ENCODE data around the gene OR51B5.

OR51B5 gene

DNA sequence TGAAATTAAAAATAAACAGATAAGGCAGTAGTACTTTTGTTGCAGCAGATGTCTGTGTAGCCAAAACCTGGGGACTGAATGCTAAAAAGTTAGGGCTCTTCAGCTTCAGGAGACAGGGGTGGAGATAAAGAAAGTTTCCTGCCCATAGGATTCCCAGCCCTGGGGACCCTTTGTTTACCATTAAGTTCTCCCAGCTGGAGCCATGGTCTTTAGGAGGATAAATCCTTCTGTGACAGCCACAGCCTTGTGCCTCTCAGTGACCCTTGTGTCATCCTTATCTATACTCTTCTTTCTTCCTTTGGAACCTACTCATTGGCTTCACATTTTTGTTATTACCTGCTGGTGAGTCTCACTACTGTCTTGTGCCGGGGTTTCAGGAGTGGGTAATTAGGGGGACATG, 40.3 kb upstream of the OR51B5 start, which contains the start of gene OR51M1:
OR51M1 (plus strand) TSS at position 237 of the 400 bp plus-strand sequence. CDS start 5,587 bp downstream, outside the sequence.
- H3K27ac ChIP-seq (ENCODE audit: low read depth, low read length): no peak within 1 kb of the TSS
- H2AFZ ChIP-seq (ENCODE audit: low read depth, low read length, severe bottlenecking): no peak within 1 kb of the TSS
- H3F3A ChIP-seq (ENCODE audit: insufficient read depth): no peaks in the 10 kb centered on the region
- H3K9me2 ChIP-seq (replicated peaks; ENCODE audit: insufficient read depth, low read length): no peaks in the 10 kb centered on the region
- H3K4me3 ChIP-seq (ENCODE audit: insufficient read depth, low read length, poor library complexity, severe bottlenecking): no peak within 1 kb of the TSS
- H3K79me2 ChIP-seq (ENCODE audit: insufficient read depth, low read length): no peaks in the 10 kb centered on the region
- no peaks in the 10 kb centered on the region for H4K20me1 ChIP-seq (ENCODE audit: low read depth, low read length)
- no peak within 1 kb of the TSS for H3K9ac ChIP-seq (ENCODE audit: low read length)
- no peaks in the 10 kb centered on the region for H3K9me3 ChIP-seq (ENCODE audit: insufficient read depth, low read length)
- no peaks in the 10 kb centered on the region for H3K36me3 ChIP-seq (ENCODE audit: low read length)
- TF ChIP-seq EZH2phosphoT487 (conservative IDR thresholded peaks at IDR 0.05; ENCODE audit: low read length): no peak
- TF ChIP-seq, protein P1, sequence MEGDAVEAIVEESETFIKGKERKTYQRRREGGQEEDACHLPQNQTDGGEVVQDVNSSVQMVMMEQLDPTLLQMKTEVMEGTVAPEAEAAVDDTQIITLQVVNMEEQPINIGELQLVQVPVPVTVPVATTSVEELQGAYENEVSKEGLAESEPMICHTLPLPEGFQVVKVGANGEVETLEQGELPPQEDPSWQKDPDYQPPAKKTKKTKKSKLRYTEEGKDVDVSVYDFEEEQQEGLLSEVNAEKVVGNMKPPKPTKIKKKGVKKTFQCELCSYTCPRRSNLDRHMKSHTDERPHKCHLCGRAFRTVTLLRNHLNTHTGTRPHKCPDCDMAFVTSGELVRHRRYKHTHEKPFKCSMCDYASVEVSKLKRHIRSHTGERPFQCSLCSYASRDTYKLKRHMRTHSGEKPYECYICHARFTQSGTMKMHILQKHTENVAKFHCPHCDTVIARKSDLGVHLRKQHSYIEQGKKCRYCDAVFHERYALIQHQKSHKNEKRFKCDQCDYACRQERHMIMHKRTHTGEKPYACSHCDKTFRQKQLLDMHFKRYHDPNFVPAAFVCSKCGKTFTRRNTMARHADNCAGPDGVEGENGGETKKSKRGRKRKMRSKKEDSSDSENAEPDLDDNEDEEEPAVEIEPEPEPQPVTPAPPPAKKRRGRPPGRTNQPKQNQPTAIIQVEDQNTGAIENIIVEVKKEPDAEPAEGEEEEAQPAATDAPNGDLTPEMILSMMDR (IDR thresholded peaks at IDR 0.05; ENCODE audit: insufficient read depth, low read length, poor library complexity, severe bottlenecking): no peak
- no peaks in the 10 kb centered on the region for H3K27me3 ChIP-seq (ENCODE audit: low read length)
- no peak within 1 kb of the TSS for H3K4me2 ChIP-seq (ENCODE audit: low read depth, low read length, poor library complexity, severe bottlenecking)

DNA sequence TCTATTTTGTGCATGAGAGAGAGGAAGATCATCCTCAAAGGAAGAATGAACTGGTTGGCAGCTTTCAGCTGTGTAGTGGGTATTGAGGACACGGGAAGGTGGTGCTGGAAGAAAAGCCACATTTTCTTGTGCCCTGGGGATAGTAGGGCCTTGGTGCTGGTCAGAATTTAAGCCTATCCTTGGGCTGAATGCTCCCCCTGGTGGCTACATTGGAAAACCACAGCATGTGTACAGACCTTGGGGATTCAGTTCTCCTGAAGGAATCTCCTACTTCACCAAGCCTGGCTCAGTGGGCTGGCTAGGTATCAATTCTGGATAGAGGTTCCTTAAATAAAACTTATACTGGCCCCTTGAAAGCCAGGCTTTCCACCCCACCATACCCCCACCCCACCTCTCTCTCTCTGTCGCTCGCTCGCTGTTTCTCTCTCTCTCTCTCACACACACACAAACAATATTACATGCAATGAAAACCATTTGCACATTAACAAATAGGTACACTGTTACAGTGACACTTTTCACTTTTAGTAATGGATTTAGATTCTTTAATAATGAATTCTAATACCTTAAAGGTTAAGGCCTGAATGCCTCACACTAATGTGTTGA, 37.5 kb upstream of the OR51B5 start:
- TF ChIP-seq, protein P1 (IDR thresholded peaks at IDR 0.05; ENCODE audit: insufficient read depth, low read length, poor library complexity, severe bottlenecking): peak; percentile 78
- no peak for TF ChIP-seq EZH2phosphoT487 (conservative IDR thresholded peaks at IDR 0.05; ENCODE audit: low read length)
- H2AFZ ChIP-seq (ENCODE audit: low read depth, low read length, severe bottlenecking): no peak overlapping the region

DNA sequence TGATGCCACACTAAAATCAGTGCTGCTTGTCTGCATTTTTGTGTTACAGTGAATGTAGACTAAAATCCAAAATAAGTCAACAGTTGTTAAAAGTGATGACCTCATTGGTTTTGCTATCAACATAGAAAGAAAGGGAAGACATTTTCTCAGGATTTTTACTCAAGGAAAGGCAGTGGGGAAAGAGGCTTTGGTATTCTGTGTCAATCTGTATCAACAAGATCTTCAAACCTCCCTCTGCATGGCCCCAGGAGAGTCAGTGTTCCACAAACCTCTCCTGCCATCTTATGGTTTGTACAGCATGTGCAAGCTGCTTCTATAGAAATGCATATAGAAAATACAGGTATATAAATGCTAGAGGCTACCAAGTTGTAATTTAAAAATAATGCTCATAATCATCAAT, 26.5 kb upstream of the OR51B5 start:
- Histone ChIP-seq H3K36me3 (ENCODE audit: low read length) (no peaks in the 10 kb centered on the region), H4K20me1 (ENCODE audit: low read depth, low read length) (no peaks in the 10 kb centered on the region), H2AFZ (ENCODE audit: low read depth, low read length, severe bottlenecking) (no peak overlapping the region), H3K79me2 (ENCODE audit: insufficient read depth, low read length) (no peaks in the 10 kb centered on the region), H3K27me3 (ENCODE audit: low read length) (no peaks in the 10 kb centered on the region), H3K27ac (ENCODE audit: low read depth, low read length) (no peak overlapping the region), H3F3A (ENCODE audit: insufficient read depth) (no peaks in the 10 kb centered on the region), H3K4me2 (ENCODE audit: low read depth, low read length, poor library complexity, severe bottlenecking) (no peak overlapping the region), H3K9me2 (replicated peaks; ENCODE audit: insufficient read depth, low read length) (no peaks in the 10 kb centered on the region), H3K9me3 (ENCODE audit: insufficient read depth, low read length) (no peaks in the 10 kb centered on the region), H3K4me3 (ENCODE audit: insufficient read depth, low read length, poor library complexity, severe bottlenecking) (no peak overlapping the region), H3K9ac (ENCODE audit: low read length) (no peak overlapping the region)
- TF ChIP-seq, protein P1 (IDR thresholded peaks at IDR 0.05; ENCODE audit: insufficient read depth, low read length, poor library complexity, severe bottlenecking): no peak
- TF ChIP-seq EZH2phosphoT487 (conservative IDR thresholded peaks at IDR 0.05; ENCODE audit: low read length): no peak

More for the DNA sequence above, 37.5 kb upstream of the OR51B5 start:
- Histone ChIP-seq H3K27me3 (ENCODE audit: low read length) (no peaks in the 10 kb centered on the region), H4K20me1 (ENCODE audit: low read depth, low read length) (no peaks in the 10 kb centered on the region), H3F3A (ENCODE audit: insufficient read depth) (no peaks in the 10 kb centered on the region), H3K79me2 (ENCODE audit: insufficient read depth, low read length) (no peaks in the 10 kb centered on the region), H3K9me2 (replicated peaks; ENCODE audit: insufficient read depth, low read length) (no peaks in the 10 kb centered on the region), H3K9me3 (ENCODE audit: insufficient read depth, low read length) (no peaks in the 10 kb centered on the region), H3K36me3 (ENCODE audit: low read length) (no peaks in the 10 kb centered on the region), H3K4me3 (ENCODE audit: insufficient read depth, low read length, poor library complexity, severe bottlenecking) (no peak overlapping the region), H3K4me2 (ENCODE audit: low read depth, low read length, poor library complexity, severe bottlenecking) (no peak overlapping the region), H3K27ac (ENCODE audit: low read depth, low read length) (no peak overlapping the region), H3K9ac (ENCODE audit: low read length) (no peak overlapping the region)

Measured in SU-DHL-6 (cell line).